Measurements from ENCODE around the gene GCSAML.

The GCSAML gene

GRCh38 chr1:247578946-247579460, 30.1 kb downstream of the GCSAML start:
- Histone ChIP-seq H3K36me3 (ENCODE audit: control insufficient read depth in 2 of 2, insufficient read depth in 1 of 2, low read length in 2 of 2) (no peaks in the 10 kb centered on the region), H3K4me3 (ENCODE audit: low read depth, low read length) (no peak overlapping the region), H3K9me3 (ENCODE audit: control insufficient read depth, insufficient read depth, low read depth, low read length) (no peaks in the 10 kb centered on the region), H3K4me1 (ENCODE audit: control insufficient read depth, insufficient read depth, low read length) (no peaks in the 10 kb centered on the region), H3K27ac (ENCODE audit: extremely low read depth, low read depth, low read length) (no peak overlapping the region)
- ChIA-PET CTCF (no interaction called here), POLR2A (no interaction called here)
- no peak for TF ChIP-seq ZNF280D (tag by site-specific recombination; IDR thresholded peaks at IDR 0.05)
- no peak for TF ChIP-seq ZFHX2 (tag by site-specific recombination; conservative IDR thresholded peaks at IDR 0.05)
- no peak for TF ChIP-seq ZNF266 (tag by site-specific recombination; IDR thresholded peaks at IDR 0.05; ENCODE audit: low read depth)
- no peak for TF ChIP-seq EGR2 (tag by site-specific recombination; IDR thresholded peaks at IDR 0.05; ENCODE audit: low read depth)
- no peak for TF ChIP-seq FEZF1 (tag by site-specific recombination; IDR thresholded peaks at IDR 0.05)
- no peak for TF ChIP-seq ATF2 (tag by site-specific recombination; IDR thresholded peaks at IDR 0.05; ENCODE audit: low read depth)
- TF ChIP-seq GLIS1 (tag by site-specific recombination; IDR thresholded peaks at IDR 0.05): no peak
- TF ChIP-seq ZNF514 (tag by site-specific recombination; IDR thresholded peaks at IDR 0.05): no peak
- TF ChIP-seq KLF9 (tag by site-specific recombination; IDR thresholded peaks at IDR 0.05; ENCODE audit: low read depth): no peak

GRCh38 chr1:247588060-247588459, 39.1 kb downstream of the GCSAML start, which contains the start of gene OR2G2:
OR2G2 (plus strand) TSS chr1:247588360; CDS start chr1:247588360, 0 bp downstream.
- Histone ChIP-seq H3K36me3 (ENCODE audit: control insufficient read depth in 2 of 2, insufficient read depth in 1 of 2, low read length in 2 of 2) (no peaks in the 10 kb centered on the region), H3K4me1 (ENCODE audit: control insufficient read depth, insufficient read depth, low read length) (no peaks in the 10 kb centered on the region), H3K27ac (ENCODE audit: extremely low read depth, low read depth, low read length) (no peak within 1 kb of the TSS), H3K9me3 (ENCODE audit: control insufficient read depth, insufficient read depth, low read depth, low read length) (no peaks in the 10 kb centered on the region), H3K4me3 (ENCODE audit: low read depth, low read length) (no peak within 1 kb of the TSS)
- ChIA-PET POLR2A (no interaction called here), CTCF (interaction anchor here (0.7 kb wide), 1 partner anchor 153 kb away, joined by 3 read pairs; no protein-coding TSS in a partner anchor)
- no peak for TF ChIP-seq ZBTB26 (tag by site-specific recombination; optimal IDR thresholded peaks at IDR 0.05)
- TF ChIP-seq MYNN (tag by site-specific recombination; IDR thresholded peaks at IDR 0.05; ENCODE audit: borderline replicate concordance): no peak
- no peak for TF ChIP-seq ZNF16 (tag by site-specific recombination; IDR thresholded peaks at IDR 0.05; ENCODE audit: low read depth)
- no peak for TF ChIP-seq ZNF623 (tag by site-specific recombination; IDR thresholded peaks at IDR 0.05)
- TF ChIP-seq ZNF664 (tag by site-specific recombination; IDR thresholded peaks at IDR 0.05): no peak
- TF ChIP-seq OVOL3 (tag by site-specific recombination; IDR thresholded peaks at IDR 0.05): no peak
- TF ChIP-seq ZNF155 (tag by site-specific recombination; IDR thresholded peaks at IDR 0.05): no peak
- no peak for TF ChIP-seq INSM2 (tag by site-specific recombination; IDR thresholded peaks at IDR 0.05)

Data from HEK293 (cell line).